HG02938 (cell line): Measurements from ENCODE around the gene OR10X1.

Source experiments
- ATAC-seq: cut with Tn5 transposase; IDR thresholded peaks from one replicate; pipeline ENCODE4 v1.9.1; 2021; ENCODE audit warnings: mild to moderate bottlenecking, moderate library complexity; ENCODE audit not compliant: unreplicated experiment

The OR10X1 gene

GRCh38 chr1:158579733-158580132 is at the start of gene OR10X1:
Gene OR10X1 (minus strand): TSS chr1:158579899. CDS start chr1:158579899, 0 bp downstream.
- ATAC-seq, result no peak

DNA sequence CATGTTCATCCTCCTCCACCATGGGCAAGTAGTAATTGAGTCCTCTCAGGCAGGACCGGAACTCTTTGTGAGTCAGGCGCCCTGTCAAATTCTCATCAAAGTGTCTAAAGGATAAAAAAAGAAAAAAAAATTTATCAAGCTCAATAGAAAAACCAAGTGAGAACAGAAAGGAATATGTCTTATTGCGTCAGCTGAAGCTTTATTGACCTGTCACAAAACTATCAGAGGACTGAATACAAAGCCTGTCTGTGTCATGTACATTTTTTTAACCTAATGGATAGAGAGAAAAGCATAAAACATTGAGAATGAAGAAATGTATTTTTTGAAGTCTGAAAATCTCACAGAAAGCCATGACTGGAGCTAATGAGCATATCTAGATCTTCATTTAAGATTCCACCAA is 34.1 kb upstream of the OR10X1 start:
- ATAC-seq, result no peak

DNA sequence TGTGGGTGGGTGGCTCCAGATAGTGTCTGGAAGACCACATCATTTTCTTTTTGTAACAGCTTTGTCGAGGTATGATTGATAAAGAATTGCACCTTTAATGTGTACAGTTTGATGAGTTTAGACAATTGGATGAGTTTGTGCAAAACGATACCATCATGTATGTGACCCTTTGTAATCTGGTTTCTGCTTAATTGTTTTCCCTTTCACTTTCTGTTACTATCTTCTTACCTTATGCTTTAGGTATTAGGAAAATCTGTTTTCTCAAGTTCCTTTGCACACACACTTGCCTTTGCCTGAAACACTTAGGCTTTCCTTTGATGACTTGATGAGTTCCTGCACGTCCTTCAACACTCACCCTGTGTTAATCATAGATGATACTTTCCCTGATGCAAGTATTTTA is 32.2 kb upstream of the OR10X1 start:
- no peak for ATAC-seq

- no peak for ATAC-seq
Measured at GRCh38 chr1:158607296-158607695, 27.6 kb upstream of the OR10X1 start.

- no peak for ATAC-seq
Measured at GRCh38 chr1:158604968-158605367, 25.3 kb upstream of the OR10X1 start, which contains the start of gene OR10Z1. Gene OR10Z1 (plus strand): TSS chr1:158605268. CDS start chr1:158606439, 1,171 bp downstream.

- ATAC-seq, result no peak
Measured at GRCh38 chr1:158600735-158601134, 21.0 kb upstream of the OR10X1 start.

- no peak for ATAC-seq
Measured at GRCh38 chr1:158586942-158587341, 7.2 kb upstream of the OR10X1 start.

GRCh38 chr1:158583962-158584361 is 4.3 kb upstream of the OR10X1 start:
- ATAC-seq, result no peak

DNA sequence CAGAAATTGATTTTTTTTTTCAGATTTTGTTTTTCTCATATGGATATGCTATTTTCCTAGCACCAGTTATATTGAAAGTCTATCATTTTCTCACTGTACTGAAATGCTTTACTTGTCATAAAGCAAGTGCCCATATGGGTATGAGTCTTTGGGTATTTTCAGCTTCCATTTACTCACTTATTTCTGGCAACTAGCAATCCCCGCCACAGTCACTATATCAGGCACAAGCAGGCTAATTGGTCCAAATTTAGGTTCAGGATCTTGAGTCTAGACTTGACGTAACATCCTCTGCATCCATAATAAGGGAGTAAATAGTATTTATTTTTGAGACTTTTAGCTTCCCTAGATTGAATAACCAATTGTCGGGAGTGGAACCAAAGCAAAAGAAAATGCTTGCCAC is 2.1 kb downstream of the OR10X1 start:
- no peak for ATAC-seq

DNA sequence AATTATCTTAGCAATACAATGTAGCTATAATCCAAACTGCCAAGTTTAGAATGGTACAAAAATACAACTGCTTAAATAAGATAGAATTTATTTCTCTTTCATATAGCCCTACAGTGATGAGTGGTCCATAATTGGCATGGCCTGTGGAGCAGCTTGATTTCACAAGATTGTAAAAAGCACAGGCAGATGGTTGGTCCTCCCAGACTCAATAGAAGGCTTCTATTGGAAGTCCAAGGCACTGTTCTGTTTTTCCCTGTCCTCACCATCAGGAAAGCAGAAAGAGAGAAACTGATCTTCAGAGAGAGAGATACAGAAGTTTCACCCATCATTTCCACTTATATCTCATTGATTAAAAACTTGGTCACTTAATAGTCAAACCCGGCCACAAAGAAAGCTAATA is 7.5 kb downstream of the OR10X1 start:
- no peak for ATAC-seq

DNA sequence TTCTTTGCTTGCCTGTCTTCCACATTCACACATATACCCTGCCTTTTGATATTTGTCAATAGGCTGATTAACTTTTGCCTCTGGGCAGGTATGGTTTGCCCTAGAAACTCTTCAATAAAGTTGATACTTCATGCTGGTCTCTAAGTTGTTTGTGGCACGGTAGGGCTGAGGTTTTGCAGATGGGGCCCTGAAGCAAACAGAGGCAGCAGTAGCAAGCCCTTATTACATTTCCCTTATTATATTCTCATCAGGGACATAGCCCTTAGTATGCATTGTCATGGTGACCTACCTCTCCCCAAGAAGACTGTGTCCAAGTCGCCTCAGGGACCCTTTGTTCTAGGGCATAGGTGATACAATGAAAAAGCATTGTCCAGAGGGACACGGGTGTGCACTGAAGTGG is 9.2 kb downstream of the OR10X1 start, which contains the start of gene OR6P1:
TSS of gene OR6P1 (minus strand) at position 101 of the 400 bp plus-strand sequence. CDS start 6,976 bp downstream, outside the sequence.
- ATAC-seq, result no peak

DNA sequence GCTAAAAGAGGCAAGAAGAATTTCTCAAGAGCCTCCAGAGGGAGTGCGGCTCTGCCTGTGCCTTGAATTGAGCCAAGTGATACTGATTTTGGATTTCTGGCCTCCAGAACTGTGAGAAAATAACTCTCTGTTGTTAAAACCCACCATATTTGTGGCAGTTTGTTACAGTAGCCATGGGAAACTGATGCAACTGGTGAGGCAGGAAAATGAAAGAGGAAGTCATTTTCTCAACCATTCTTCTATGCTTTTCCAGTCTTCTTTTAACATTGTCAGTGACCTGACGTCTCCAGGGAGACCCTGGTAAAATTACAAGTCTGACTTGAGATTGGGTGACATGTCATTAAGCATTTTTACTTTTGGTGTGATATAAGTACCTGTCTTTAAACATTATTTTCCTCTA is 15.1 kb downstream of the OR10X1 start:
- ATAC-seq, result no peak

DNA sequence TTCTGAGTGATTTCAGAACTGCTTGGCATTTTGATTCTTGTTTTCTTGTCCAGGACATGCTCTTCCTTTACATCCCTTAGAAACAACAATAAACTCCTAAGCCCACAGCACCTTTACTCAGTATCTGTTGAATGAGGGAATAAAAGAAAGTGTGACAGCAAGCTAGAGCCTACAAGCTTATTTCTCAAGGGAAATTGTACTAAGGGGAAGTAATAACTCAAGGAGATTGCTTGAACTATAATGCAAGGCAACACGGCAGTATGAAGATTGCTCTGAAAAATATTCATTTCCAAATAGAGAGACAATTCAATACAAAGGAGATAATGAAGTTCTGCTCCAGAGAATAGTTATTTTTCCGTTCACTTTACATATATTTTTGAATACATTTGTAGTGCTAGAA is 15.8 kb downstream of the OR10X1 start:
- no peak for ATAC-seq

DNA sequence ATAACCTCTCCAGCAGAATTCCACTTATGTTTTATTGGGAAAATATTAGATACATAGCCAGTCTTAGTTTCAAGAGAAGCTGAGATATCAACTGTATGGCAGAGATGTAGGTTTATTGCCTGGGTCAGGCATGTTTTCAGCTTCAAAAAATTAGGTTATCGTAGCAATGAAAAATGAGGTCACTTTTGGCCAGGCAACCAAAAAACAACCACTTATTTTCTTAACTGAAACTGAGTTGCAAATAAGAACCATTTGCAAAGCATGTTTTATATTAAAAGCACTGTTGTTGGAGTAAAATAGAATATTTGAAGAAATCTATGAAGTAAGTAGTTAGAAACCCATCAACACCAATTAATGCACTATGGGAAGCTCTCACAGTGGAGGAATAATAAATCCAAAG is 20.0 kb downstream of the OR10X1 start:
- ATAC-seq, result no peak

GRCh38 chr1:158554352-158554751 is 25.3 kb downstream of the OR10X1 start, which contains the start of gene OR6Y1:
Gene OR6Y1 (minus strand): TSS chr1:158554405. CDS start chr1:158548105, 6,300 bp downstream.
- no peak for ATAC-seq

DNA sequence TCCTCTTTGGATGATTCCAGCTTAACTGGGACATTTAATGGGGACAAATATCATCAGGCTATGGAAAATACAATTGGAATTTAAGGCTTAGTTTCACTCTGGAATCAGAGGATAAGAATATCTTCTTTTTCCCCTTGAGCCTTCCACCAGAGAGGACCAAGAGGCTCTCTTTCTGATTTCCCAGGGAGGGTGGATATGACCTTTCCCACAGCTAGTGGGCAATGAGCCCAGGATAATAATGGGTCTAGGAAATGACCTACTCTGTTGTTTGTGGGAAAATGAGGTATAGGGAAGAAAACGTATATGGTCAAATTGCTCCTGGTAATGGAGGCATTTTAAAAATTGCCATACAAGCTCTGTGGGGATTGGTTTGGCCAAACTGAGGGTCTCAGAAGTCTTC is 27.4 kb downstream of the OR10X1 start:
- no peak for ATAC-seq

DNA sequence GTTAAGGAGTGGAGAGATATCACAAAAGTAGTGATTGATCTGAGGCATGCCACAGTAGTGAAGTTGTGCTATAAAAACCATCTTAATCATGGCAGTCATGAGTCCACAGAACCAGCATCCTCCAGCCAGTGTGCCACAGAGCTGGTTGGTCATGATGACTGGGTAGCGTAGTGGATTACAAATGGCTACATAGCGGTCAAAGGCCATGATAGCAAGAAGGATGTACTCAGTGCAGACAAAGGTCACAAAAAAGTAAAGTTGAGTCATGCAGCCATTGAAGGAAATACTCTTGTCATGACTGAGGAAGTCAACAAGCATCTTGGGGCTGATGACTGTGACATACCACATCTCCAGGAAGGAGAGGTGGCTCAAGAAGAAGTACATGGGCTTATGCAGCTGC is 32.2 kb downstream of the OR10X1 start:
- ATAC-seq, result no peak

- no peak for ATAC-seq
Measured at GRCh38 chr1:158537609-158538008, 42.1 kb downstream of the OR10X1 start.

DNA sequence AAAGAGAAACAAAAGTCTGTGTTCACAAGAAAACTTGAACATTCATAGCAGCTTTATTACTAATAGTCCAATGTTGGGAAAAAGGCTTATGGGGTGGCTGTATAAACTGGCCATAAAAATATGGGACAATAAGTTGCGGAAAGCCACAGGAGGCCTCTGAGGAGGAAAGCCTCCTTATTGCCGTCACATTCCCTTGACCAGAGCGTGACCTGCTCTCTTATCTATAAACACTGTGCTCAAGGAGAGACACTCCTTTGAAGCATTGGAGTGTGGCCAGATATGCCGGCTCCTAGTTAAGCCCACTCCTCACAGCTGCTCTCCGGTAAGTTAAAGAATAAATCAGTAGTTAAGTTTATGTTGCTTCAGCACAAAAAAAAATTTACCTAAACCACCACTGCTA is 45.2 kb downstream of the OR10X1 start:
- no peak for ATAC-seq
